HCT116 (cell line): ENCODE measurements around the gene IGF2. TPM values are rescaled to one million over a fixed set of nuclear protein-coding genes. Genes with fewer than 3 reads are reported as not detected.

Experiments
- ATAC-seq: fragments of 200-7000 bp; cut with Tn5 transposase; 2 replicates; pipeline ENCODE4 v1.9.1; 2020; ENCODE audit warnings: mild to moderate bottlenecking, moderate library complexity
- BruUV-seq: library from RNA; stranded (reverse); fragments of 400-500 nt; replicated peaks from 2 replicates; lab custom pipeline; 2021; lab: Mats Ljungman, UMichigan
- CTCF ChIA-PET: fragments of 300-600 bp; sonication (Branson Sonifier 250); formaldehyde crosslinking; loops from one replicate; lab custom pipeline; 2021; ENCODE audit warnings: antibody characterized with exemption; lab: Charles Lee
- POLR2A ChIA-PET: fragments of 300-600, 350-600 bp; sonication (Branson Sonifier 250); formaldehyde crosslinking; loops from one replicate; lab custom pipeline; 2021; ENCODE audit warnings: antibody characterized with exemption; lab: Charles Lee
- RAD21 ChIA-PET, 2 experiments: fragments of 300-600 bp; sonication (Branson Sonifier 250); formaldehyde crosslinking; loops; one replicate each; lab custom pipeline; 2023; ENCODE audit warnings: low total read pairs in 2 of 2; ENCODE audit not compliant: uncharacterized antibody in 2 of 2, unreplicated experiment in 2 of 2, low non-redundant PET in 1 of 2; lab: Charles Lee
- DNase-seq: peaks from one replicate; pipeline ENCODE4 v3.0.0-alpha.2; 2010; ENCODE audit warnings: low read depth, low spot score
- H2AFZ ChIP-seq: fragments of 200-600 bp; shearing (Covaris generic), sonication (generic); 2 replicates; pipeline ENCODE4 v1.6.1; 2017; ENCODE audit warnings: low read depth, mixed run types, mixed read lengths, antibody characterized with exemption, low read length; ENCODE audit not compliant: poor library complexity, severe bottlenecking
- H3K27ac ChIP-seq: 2 replicates; pipeline ENCODE4 v1.5.1; 2012; ENCODE audit warnings: low read depth, low read length
- H3K27me3 ChIP-seq: fragments of 200-600 bp; sonication (generic); 2 replicates; pipeline ENCODE4 v1.6.1; 2016; ENCODE audit warnings: mixed run types, low read length, mixed read lengths; ENCODE audit not compliant: insufficient read depth
- H3K36me3 ChIP-seq, 2 experiments: fragments of 200-500 bp in 1 of 2; fragments of 200-600 bp in 1 of 2; sonication (Bioruptor generic) in 1 of 2; sonication (generic) in 1 of 2; 2 replicates each; pipeline versions ENCODE4 v1.5.1 to v1.6.1; 2014 to 2016; ENCODE audit warnings: low read length in 2 of 2, inconsistent platforms in 1 of 2, mixed read lengths in 1 of 2, mixed run types in 1 of 2; ENCODE audit not compliant: insufficient read depth in 2 of 2, control insufficient read depth in 1 of 2
- H3K4me1 ChIP-seq, 2 experiments: fragments of 200-600 bp in 1 of 2; sonication (generic) in 1 of 2; 2 replicates each; pipeline versions ENCODE4 v1.5.1 to v1.6.1; 2012 to 2017; ENCODE audit warnings: low read length in 2 of 2, inconsistent platforms in 1 of 2, mild to moderate bottlenecking in 1 of 2, mixed read lengths in 1 of 2, mixed run types in 1 of 2, moderate library complexity in 1 of 2; ENCODE audit not compliant: insufficient read depth in 2 of 2, control insufficient read depth in 1 of 2
- H3K4me2 ChIP-seq: fragments of 200-600 bp; sonication (generic); 2 replicates; pipeline ENCODE4 v1.6.1; 2017; ENCODE audit warnings: mixed run types, low read length, mixed read lengths
- H3K4me3 ChIP-seq, 2 experiments: fragments of 200-600 bp in 1 of 2; sonication (generic) in 1 of 2; replicated peaks in 1 of 2; 2 replicates each; pipeline ENCODE4 v1.5.1; 2011 to 2016; ENCODE audit warnings: low read length in 2 of 2, control low read depth in 1 of 2, low read depth in 1 of 2, mild to moderate bottlenecking in 1 of 2, mixed read lengths in 1 of 2, mixed run types in 1 of 2
- H3K79me2 ChIP-seq: fragments of 200-600 bp; sonication (generic); 2 replicates; pipeline ENCODE4 v1.6.1; 2017; ENCODE audit warnings: mild to moderate bottlenecking, mixed run types, low read length, moderate library complexity, mixed read lengths; ENCODE audit not compliant: insufficient read depth
- H3K9ac ChIP-seq: fragments of 200-600 bp; sonication (generic); 2 replicates; pipeline ENCODE4 v1.6.1; 2016; ENCODE audit warnings: low read length, mixed read lengths
- H3K9me2 ChIP-seq: fragments of 200-600 bp; sonication (generic), shearing (Covaris generic); 2 replicates; pipeline ENCODE4 v1.6.1; 2017; ENCODE audit warnings: mixed run types, mild to moderate bottlenecking, moderate library complexity; ENCODE audit not compliant: insufficient read depth
- H3K9me3 ChIP-seq, 2 experiments: fragments of 200-500 bp in 1 of 2; fragments of 200-600 bp in 1 of 2; sonication (Bioruptor generic) in 1 of 2; sonication (generic) in 1 of 2; 2 replicates each; pipeline ENCODE4 v1.6.1; 2014 to 2017; ENCODE audit warnings: low read length in 2 of 2, mixed read lengths in 2 of 2, inconsistent platforms in 1 of 2, low read depth in 1 of 2, mild to moderate bottlenecking in 1 of 2, mixed run types in 1 of 2, moderate library complexity in 1 of 2; ENCODE audit not compliant: control insufficient read depth in 1 of 2, insufficient read depth in 1 of 2
- H4K20me1 ChIP-seq: fragments of 200-600 bp; sonication (generic), shearing (Covaris generic); 2 replicates; pipeline ENCODE4 v1.6.1; 2017; ENCODE audit warnings: mixed run types, mild to moderate bottlenecking, moderate library complexity; ENCODE audit not compliant: insufficient read depth
- CBX3 ChIP-seq: IDR thresholded peaks from 2 replicates; pipeline ENCODE4 v1.6.1; 2012; ENCODE audit warnings: low read depth
- CEBPB ChIP-seq: IDR thresholded peaks from 2 replicates; pipeline ENCODE4 v1.6.1; 2012; ENCODE audit warnings: low read depth
- EZH2phosphoT487 ChIP-seq: fragments of 200-600 bp; IDR thresholded peaks from 2 replicates; pipeline ENCODE4 v1.6.1; 2018; ENCODE audit warnings: antibody characterized with exemption, borderline replicate concordance
- JUND ChIP-seq: IDR thresholded peaks from 2 replicates; pipeline ENCODE4 v1.6.1; 2012
- POLR2A ChIP-seq: IDR thresholded peaks from 2 replicates; pipeline ENCODE4 v1.7.0; 2011; ENCODE audit warnings: borderline replicate concordance; ENCODE audit not compliant: insufficient read depth, insufficient read length; ENCODE audit errors: extremely low read depth
- SIN3A ChIP-seq: IDR thresholded peaks from 2 replicates; pipeline ENCODE4 v1.6.1; 2012; ENCODE audit warnings: low read depth
- SP1 ChIP-seq: IDR thresholded peaks from 2 replicates; pipeline ENCODE4 v1.6.1; 2012; ENCODE audit warnings: low read depth
- YY1 ChIP-seq: IDR thresholded peaks from 2 replicates; pipeline ENCODE4 v1.6.1; 2011; ENCODE audit warnings: low read length, low read depth, moderate library complexity, mild to moderate bottlenecking; ENCODE audit not compliant: insufficient replicate concordance; ENCODE audit errors: extremely low read depth
- ZNF274 ChIP-seq: fragments of 200-500 bp; sonication (Bioruptor generic); IDR thresholded peaks from 2 replicates; pipeline ENCODE4 v1.6.1; 2014; ENCODE audit warnings: mild to moderate bottlenecking, low read depth, low read length, inconsistent platforms
- intact Hi-C: fragments of 100-400 bp; cut with micrococcal nuclease; formaldehyde crosslinking; loops from 2 replicates; pipeline ENCODE4 v1.10.0; 2022
- total RNA-seq: library from RNA; stranded (reverse); gene quantifications from one replicate; pipeline ENCODE4 v1.2.1, GENCODE V29; 2021; ENCODE audit not compliant: unreplicated experiment
- TF ChIP-seq, protein P1 (sequence below): IDR thresholded peaks from 2 replicates; pipeline ENCODE4 v1.6.1; 2012; ENCODE audit warnings: low read depth
- TF ChIP-seq, protein P2 (sequence below): IDR thresholded peaks from 2 replicates; pipeline ENCODE4 v1.6.1; 2012

The IGF2 gene
- total RNA-seq, 1 experiment from 2014 or later, result 17.9 TPM

DNA sequence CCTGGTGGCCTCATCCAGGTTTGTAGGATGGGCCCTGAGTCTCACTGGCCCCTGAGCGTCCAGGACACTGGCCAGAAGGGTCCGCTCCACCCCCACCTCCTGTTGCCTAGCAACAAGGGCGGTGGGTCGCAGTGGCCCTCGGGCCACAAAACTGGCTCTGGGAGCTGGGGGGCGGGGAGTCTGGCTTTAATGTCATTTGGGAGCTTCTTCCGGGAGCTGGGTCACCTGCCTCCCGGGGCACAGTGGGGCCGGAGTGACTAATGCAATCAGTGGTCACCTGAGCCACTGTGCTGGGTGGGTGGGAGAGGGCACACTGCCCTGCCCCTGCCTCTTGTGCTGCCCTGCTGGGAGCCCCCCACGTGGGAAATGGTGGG lies 29.8 kb upstream of the IGF2 start (continued):
- TF ChIP-seq YY1, result no peak
- no peak for TF ChIP-seq ZNF274
- no peak for TF ChIP-seq JUND
- TF ChIP-seq, protein P1, sequence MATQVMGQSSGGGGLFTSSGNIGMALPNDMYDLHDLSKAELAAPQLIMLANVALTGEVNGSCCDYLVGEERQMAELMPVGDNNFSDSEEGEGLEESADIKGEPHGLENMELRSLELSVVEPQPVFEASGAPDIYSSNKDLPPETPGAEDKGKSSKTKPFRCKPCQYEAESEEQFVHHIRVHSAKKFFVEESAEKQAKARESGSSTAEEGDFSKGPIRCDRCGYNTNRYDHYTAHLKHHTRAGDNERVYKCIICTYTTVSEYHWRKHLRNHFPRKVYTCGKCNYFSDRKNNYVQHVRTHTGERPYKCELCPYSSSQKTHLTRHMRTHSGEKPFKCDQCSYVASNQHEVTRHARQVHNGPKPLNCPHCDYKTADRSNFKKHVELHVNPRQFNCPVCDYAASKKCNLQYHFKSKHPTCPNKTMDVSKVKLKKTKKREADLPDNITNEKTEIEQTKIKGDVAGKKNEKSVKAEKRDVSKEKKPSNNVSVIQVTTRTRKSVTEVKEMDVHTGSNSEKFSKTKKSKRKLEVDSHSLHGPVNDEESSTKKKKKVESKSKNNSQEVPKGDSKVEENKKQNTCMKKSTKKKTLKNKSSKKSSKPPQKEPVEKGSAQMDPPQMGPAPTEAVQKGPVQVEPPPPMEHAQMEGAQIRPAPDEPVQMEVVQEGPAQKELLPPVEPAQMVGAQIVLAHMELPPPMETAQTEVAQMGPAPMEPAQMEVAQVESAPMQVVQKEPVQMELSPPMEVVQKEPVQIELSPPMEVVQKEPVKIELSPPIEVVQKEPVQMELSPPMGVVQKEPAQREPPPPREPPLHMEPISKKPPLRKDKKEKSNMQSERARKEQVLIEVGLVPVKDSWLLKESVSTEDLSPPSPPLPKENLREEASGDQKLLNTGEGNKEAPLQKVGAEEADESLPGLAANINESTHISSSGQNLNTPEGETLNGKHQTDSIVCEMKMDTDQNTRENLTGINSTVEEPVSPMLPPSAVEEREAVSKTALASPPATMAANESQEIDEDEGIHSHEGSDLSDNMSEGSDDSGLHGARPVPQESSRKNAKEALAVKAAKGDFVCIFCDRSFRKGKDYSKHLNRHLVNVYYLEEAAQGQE, result no peak
- no peak for TF ChIP-seq POLR2A
- no peak for TF ChIP-seq EZH2phosphoT487
- TF ChIP-seq SIN3A, result no peak

DNA sequence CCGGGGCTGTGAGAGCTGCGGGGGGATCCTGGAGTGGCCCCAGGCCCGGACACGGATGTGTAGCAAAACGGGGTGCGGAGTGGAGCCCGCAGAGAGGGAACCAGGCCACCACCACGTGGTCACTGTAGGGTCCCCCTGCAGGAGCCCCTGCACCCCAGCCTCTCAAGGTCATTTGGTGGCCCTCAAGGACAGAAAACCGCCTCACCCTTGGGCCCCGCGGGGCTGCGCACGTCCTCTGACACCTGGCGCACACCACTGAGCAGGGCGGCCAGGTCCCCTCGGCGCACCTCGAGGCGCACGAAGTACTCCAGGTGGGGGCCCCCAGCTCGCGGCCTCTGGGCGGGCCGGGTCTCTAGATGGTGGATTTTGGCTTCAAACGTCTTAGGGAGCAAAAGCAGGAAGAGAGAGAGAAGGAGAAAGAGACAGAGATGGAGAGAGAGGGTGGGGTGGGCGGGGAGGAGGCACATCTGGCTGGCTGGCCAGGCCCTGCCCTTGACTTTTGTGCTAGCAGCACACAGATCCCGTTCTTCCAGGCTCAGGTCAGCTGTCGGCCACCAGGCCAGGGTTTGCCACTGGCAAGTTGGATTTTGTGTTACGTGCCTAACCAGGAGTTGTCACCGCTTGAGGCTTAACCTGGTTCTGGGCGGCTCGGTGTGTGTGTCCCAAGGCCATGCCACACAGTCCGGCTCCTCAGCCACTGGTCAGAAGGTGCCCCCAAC lies 29.3 kb upstream of the IGF2 start:
- intact Hi-C loops, result no loop called here
- no peak for ATAC-seq
- H3K36me3 ChIP-seq, result no peaks in the 10 kb centered on the region
- H2AFZ ChIP-seq, result no peak overlapping the region
- no peaks in the 10 kb centered on the region for H3K9me2 ChIP-seq
- POLR2A ChIA-PET, result no interaction called here
- no peaks in the 10 kb centered on the region for H3K9me3 ChIP-seq
- H3K4me1 ChIP-seq, result peaks cover 2 to 21% of the 10 kb centered on the region in 2 experiments; a peak in 3 of 4 replicates
- no peak overlapping the region for H3K27ac ChIP-seq
- BruUV-seq, result no TSS peak
- no peaks in the 10 kb centered on the region for H3K79me2 ChIP-seq
- H4K20me1 ChIP-seq, result no peaks in the 10 kb centered on the region
- RAD21 ChIA-PET, result interaction anchor here in 1 of 2 experiments (0.7 kb wide), 1 partner anchor 125 kb away, joined by 3 read pairs; no protein-coding TSS in a partner anchor
- DNase-seq, result no peak
- no peak overlapping the region for H3K9ac ChIP-seq
- H3K4me3 ChIP-seq, result no peak overlapping the region
- no peaks in the 10 kb centered on the region for H3K27me3 ChIP-seq
- CTCF ChIA-PET, result interaction anchor here (0.6 to 1.4 kb wide), 4 partner anchors 10 to 664 kb away, joined by 3 to 4 read pairs (median 3); no protein-coding TSS in a partner anchor
- H3K4me2 ChIP-seq, result peak overlapping the region; percentile 47
- TF ChIP-seq CBX3 (no peak), SP1 (no peak), EZH2phosphoT487 (no peak), CEBPB (no peak)
- TF ChIP-seq, protein P2, sequence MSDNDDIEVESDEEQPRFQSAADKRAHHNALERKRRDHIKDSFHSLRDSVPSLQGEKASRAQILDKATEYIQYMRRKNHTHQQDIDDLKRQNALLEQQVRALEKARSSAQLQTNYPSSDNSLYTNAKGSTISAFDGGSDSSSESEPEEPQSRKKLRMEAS, result no peak
